Measurements from ENCODE around the gene NCOA1.

DNA sequence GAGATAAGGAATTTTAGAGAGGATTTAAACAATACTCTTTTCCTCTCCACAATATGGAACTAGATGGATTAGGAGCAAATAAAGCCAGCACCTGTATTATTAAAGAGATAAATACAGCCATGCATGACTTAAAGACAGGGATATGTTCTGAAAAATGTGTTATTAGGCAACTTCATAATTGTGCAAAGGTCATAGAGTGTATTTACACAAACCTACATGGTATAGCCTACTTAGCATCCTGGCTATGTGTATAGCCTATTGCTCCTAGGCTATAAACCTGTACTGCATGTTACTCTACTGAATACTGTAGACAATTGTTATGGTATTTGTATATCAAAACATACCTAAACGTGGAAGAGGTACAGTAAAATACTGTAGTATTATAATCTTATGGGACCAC is 249.1 kb downstream of the NCOA1 start:
- TF ChIP-seq CTCF (IDR thresholded peaks at IDR 0.05; ENCODE audit: low read depth, low read length, missing input control) (no peak), SP1 (IDR thresholded peaks at IDR 0.05) (no peak), EGR1 (IDR thresholded peaks at IDR 0.05; ENCODE audit: low read depth in 2 of 2) (no peak), RAD21 (IDR thresholded peaks at IDR 0.05) (no peak), YY1 (IDR thresholded peaks at IDR 0.05) (no peak), FOXA1 (IDR thresholded peaks at IDR 0.05) (no peak)

Data from liver (tissue), 3 donors.